ENCODE measurements around the gene PAQR5.

DNA sequence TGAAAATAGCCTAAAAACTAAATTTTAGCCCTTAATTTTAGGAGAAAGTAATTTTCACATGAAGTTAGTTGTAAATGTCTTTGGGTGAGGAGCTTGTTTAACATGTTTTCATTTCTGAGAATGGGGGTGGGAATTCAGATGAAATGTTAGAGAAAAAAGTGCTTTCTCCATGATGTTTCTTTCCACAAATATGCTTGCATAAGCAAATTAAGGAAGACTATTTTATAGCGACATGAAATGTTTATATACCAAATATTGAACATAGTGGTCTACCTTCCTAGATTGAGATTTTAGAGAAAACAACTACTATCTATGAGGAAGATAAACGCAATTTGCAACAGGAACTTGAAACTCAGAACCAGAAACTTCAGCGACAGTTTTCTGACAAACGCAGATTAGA lies 140.9 kb downstream of the PAQR5 start:
- no peak for TF ChIP-seq OVOL2 (CRISPR knock-in tag; IDR thresholded peaks at IDR 0.05; ENCODE audit: borderline replicate concordance)
- TF ChIP-seq, protein P1, sequence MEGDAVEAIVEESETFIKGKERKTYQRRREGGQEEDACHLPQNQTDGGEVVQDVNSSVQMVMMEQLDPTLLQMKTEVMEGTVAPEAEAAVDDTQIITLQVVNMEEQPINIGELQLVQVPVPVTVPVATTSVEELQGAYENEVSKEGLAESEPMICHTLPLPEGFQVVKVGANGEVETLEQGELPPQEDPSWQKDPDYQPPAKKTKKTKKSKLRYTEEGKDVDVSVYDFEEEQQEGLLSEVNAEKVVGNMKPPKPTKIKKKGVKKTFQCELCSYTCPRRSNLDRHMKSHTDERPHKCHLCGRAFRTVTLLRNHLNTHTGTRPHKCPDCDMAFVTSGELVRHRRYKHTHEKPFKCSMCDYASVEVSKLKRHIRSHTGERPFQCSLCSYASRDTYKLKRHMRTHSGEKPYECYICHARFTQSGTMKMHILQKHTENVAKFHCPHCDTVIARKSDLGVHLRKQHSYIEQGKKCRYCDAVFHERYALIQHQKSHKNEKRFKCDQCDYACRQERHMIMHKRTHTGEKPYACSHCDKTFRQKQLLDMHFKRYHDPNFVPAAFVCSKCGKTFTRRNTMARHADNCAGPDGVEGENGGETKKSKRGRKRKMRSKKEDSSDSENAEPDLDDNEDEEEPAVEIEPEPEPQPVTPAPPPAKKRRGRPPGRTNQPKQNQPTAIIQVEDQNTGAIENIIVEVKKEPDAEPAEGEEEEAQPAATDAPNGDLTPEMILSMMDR (IDR thresholded peaks at IDR 0.05): no peak
- TF ChIP-seq CREB1 (CRISPR knock-in tag; IDR thresholded peaks at IDR 0.05): no peak
- TF ChIP-seq, protein P2, sequence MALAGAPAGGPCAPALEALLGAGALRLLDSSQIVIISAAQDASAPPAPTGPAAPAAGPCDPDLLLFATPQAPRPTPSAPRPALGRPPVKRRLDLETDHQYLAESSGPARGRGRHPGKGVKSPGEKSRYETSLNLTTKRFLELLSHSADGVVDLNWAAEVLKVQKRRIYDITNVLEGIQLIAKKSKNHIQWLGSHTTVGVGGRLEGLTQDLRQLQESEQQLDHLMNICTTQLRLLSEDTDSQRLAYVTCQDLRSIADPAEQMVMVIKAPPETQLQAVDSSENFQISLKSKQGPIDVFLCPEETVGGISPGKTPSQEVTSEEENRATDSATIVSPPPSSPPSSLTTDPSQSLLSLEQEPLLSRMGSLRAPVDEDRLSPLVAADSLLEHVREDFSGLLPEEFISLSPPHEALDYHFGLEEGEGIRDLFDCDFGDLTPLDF (CRISPR knock-in tag; IDR thresholded peaks at IDR 0.05): no peak
- TF ChIP-seq, protein P3, sequence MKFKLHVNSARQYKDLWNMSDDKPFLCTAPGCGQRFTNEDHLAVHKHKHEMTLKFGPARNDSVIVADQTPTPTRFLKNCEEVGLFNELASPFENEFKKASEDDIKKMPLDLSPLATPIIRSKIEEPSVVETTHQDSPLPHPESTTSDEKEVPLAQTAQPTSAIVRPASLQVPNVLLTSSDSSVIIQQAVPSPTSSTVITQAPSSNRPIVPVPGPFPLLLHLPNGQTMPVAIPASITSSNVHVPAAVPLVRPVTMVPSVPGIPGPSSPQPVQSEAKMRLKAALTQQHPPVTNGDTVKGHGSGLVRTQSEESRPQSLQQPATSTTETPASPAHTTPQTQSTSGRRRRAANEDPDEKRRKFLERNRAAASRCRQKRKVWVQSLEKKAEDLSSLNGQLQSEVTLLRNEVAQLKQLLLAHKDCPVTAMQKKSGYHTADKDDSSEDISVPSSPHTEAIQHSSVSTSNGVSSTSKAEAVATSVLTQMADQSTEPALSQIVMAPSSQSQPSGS (CRISPR knock-in tag; IDR thresholded peaks at IDR 0.05; ENCODE audit: borderline replicate concordance, low read depth): no peak
- TF ChIP-seq, protein P4, sequence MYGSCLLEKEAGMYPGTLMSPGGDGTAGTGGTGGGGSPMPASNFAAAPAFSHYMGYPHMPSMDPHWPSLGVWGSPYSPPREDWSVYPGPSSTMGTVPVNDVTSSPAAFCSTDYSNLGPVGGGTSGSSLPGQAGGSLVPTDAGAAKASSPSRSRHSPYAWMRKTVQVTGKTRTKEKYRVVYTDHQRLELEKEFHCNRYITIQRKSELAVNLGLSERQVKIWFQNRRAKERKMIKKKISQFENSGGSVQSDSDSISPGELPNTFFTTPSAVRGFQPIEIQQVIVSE (CRISPR knock-in tag; IDR thresholded peaks at IDR 0.05; ENCODE audit: borderline replicate concordance): no peak
- no peak for TF ChIP-seq ZNF263 (CRISPR knock-in tag; IDR thresholded peaks at IDR 0.05; ENCODE audit: low read depth)
- TF ChIP-seq, protein P5, sequence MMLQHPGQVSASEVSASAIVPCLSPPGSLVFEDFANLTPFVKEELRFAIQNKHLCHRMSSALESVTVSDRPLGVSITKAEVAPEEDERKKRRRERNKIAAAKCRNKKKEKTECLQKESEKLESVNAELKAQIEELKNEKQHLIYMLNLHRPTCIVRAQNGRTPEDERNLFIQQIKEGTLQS (CRISPR knock-in tag; conservative IDR thresholded peaks at IDR 0.05): no peak
- TF ChIP-seq FOXK1 (CRISPR knock-in tag; IDR thresholded peaks at IDR 0.05): no peak
- TF ChIP-seq JUN (CRISPR knock-in tag; IDR thresholded peaks at IDR 0.05): no peak
- TF ChIP-seq, protein P6, sequence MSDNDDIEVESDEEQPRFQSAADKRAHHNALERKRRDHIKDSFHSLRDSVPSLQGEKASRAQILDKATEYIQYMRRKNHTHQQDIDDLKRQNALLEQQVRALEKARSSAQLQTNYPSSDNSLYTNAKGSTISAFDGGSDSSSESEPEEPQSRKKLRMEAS (CRISPR knock-in tag; IDR thresholded peaks at IDR 0.05): no peak
- no peak for TF ChIP-seq SP1 (CRISPR knock-in tag; conservative IDR thresholded peaks at IDR 0.05)

Measured in WTC11 (cell line).